ENCODE measurements around the gene ZDHHC24. TPM values are rescaled to one million over a fixed set of nuclear protein-coding genes. Genes with fewer than 3 reads are reported as not detected.

The ZDHHC24 gene
- polyA plus RNA-seq, 1 experiment = 11.9 TPM

- ChIA-PET CTCF (interaction anchor here (1.1 to 2.9 kb wide), 4 partner anchors 9 to 97 kb away, joined by 3 to 12 read pairs (median 6); partner anchors contain the start of genes CCDC87, CCS and RBM4B), POLR2A (no interaction called here)
- H3K4me3 ChIP-seq (ENCODE audit: low read depth, low read length) = no peak overlapping the region
- TF ChIP-seq, protein P1, sequence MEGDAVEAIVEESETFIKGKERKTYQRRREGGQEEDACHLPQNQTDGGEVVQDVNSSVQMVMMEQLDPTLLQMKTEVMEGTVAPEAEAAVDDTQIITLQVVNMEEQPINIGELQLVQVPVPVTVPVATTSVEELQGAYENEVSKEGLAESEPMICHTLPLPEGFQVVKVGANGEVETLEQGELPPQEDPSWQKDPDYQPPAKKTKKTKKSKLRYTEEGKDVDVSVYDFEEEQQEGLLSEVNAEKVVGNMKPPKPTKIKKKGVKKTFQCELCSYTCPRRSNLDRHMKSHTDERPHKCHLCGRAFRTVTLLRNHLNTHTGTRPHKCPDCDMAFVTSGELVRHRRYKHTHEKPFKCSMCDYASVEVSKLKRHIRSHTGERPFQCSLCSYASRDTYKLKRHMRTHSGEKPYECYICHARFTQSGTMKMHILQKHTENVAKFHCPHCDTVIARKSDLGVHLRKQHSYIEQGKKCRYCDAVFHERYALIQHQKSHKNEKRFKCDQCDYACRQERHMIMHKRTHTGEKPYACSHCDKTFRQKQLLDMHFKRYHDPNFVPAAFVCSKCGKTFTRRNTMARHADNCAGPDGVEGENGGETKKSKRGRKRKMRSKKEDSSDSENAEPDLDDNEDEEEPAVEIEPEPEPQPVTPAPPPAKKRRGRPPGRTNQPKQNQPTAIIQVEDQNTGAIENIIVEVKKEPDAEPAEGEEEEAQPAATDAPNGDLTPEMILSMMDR (IDR thresholded peaks at IDR 0.05; ENCODE audit: insufficient read depth, low read depth, low read length) = no peak
- no peak for DNase-seq (ENCODE audit: low read depth)
- peaks cover 2% of the 10 kb centered on the region; the same call in 1 of the 2 replicates for H3K27me3 ChIP-seq (ENCODE audit: control insufficient read depth, insufficient read depth, low read length)
- no peaks in the 10 kb centered on the region for H3K36me3 ChIP-seq (ENCODE audit: control insufficient read depth, insufficient read depth, low read length)
These were observed 35.4 kb upstream of the ZDHHC24 start for GRCh38 chr11:66581261-66581660.

GRCh38 chr11:66580803-66581202 lies 35.0 kb upstream of the ZDHHC24 start:
- ChIA-PET POLR2A (no interaction called here), CTCF (interaction anchor here (1.1 to 2.9 kb wide), 4 partner anchors 10 to 97 kb away, joined by 3 to 12 read pairs (median 6); partner anchors contain the start of genes CCDC87, CCS and RBM4B)
- no peak for DNase-seq (ENCODE audit: low read depth)
- TF ChIP-seq, protein P1 (IDR thresholded peaks at IDR 0.05; ENCODE audit: insufficient read depth, low read depth, low read length) = no peak
- Histone ChIP-seq H3K4me3 (ENCODE audit: low read depth, low read length) (no peak overlapping the region), H3K36me3 (ENCODE audit: control insufficient read depth, insufficient read depth, low read length) (no peaks in the 10 kb centered on the region), H3K27me3 (ENCODE audit: control insufficient read depth, insufficient read depth, low read length) (peaks cover 2% of the 10 kb centered on the region; the same call in 1 of the 2 replicates)

- CTCF ChIA-PET = interaction anchor here (0.5 to 3.3 kb wide), 13 partner anchors 10 to 218 kb away, joined by 3 to 67 read pairs (median 3); partner anchors contain the start of genes CTSF and RBM4B
- DNase-seq (ENCODE audit: low read depth) = no peak
- H3K4me3 ChIP-seq (ENCODE audit: low read depth, low read length) = no peak overlapping the region
- no peaks in the 10 kb centered on the region for H3K36me3 ChIP-seq (ENCODE audit: control insufficient read depth, insufficient read depth, low read length)
- TF ChIP-seq, protein P1 (IDR thresholded peaks at IDR 0.05; ENCODE audit: insufficient read depth, low read depth, low read length) = peak; percentile 86
- POLR2A ChIA-PET = no interaction called here
- H3K27me3 ChIP-seq (ENCODE audit: control insufficient read depth, insufficient read depth, low read length) = peaks cover 2% of the 10 kb centered on the region; the same call in 1 of the 2 replicates
These were observed 33.3 kb upstream of the ZDHHC24 start for GRCh38 chr11:66579017-66579606.

DNA sequence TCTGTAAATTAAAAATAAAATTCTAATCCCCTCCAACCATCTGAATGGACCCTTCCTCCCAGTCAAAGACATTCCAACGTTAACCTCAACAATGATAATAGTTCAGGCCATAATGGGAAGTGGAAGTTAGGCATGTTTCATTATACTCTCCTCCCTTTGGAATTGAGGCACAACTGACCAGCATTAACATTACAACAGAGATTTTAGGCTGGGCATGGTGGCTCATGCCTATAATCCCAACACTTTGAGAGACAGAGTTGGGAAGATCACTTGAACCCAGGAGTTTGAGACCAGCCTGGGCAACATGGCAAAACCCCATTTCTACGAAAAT lies 25.0 kb upstream of the ZDHHC24 start:
- ChIA-PET CTCF (no interaction called here), POLR2A (no interaction called here)
- Histone ChIP-seq H3K36me3 (ENCODE audit: control insufficient read depth, insufficient read depth, low read length) (peaks cover 1% of the 10 kb centered on the region; the same call in 1 of the 2 replicates), H3K4me3 (ENCODE audit: low read depth, low read length) (no peak overlapping the region), H3K27me3 (ENCODE audit: control insufficient read depth, insufficient read depth, low read length) (no peaks in the 10 kb centered on the region)
- DNase-seq (ENCODE audit: low read depth) = no peak
- TF ChIP-seq, protein P1 (IDR thresholded peaks at IDR 0.05; ENCODE audit: insufficient read depth, low read depth, low read length) = no peak

GRCh38 chr11:66570079-66570849 lies 24.4 kb upstream of the ZDHHC24 start:
- no peaks in the 10 kb centered on the region for H3K27me3 ChIP-seq (ENCODE audit: control insufficient read depth, insufficient read depth, low read length)
- TF ChIP-seq, protein P1 (IDR thresholded peaks at IDR 0.05; ENCODE audit: insufficient read depth, low read depth, low read length) = no peak
- H3K4me3 ChIP-seq (ENCODE audit: low read depth, low read length) = no peak overlapping the region
- H3K36me3 ChIP-seq (ENCODE audit: control insufficient read depth, insufficient read depth, low read length) = peaks cover 3% of the 10 kb centered on the region
- CTCF ChIA-PET = interaction anchor here (1.7 to 3.3 kb wide), 3 partner anchors 8 to 111 kb away, joined by 5 to 18 read pairs (median 11); partner anchors contain the start of gene RBM4B
- no peak for DNase-seq (ENCODE audit: low read depth)
- POLR2A ChIA-PET = no interaction called here
